ENCODE data around the gene PIP5K1C.

GRCh38 chr19:3637621-3638020, 62.6 kb downstream of the PIP5K1C start:
- no peak for TF ChIP-seq MAZ (IDR thresholded peaks at IDR 0.05; ENCODE audit: borderline replicate concordance, low read depth, low read length)
- TF ChIP-seq CTCF (IDR thresholded peaks at IDR 0.05) = no peak
- no peak for TF ChIP-seq CHD4 (IDR thresholded peaks at IDR 0.05; ENCODE audit: borderline replicate concordance)
- TF ChIP-seq EP300 (IDR thresholded peaks at IDR 0.05) = no peak
- no peak for TF ChIP-seq POLR2A (IDR thresholded peaks at IDR 0.05; ENCODE audit: low read length)
- TF ChIP-seq HES2 (IDR thresholded peaks at IDR 0.05) = no peak
- no peak for TF ChIP-seq BHLHE40 (IDR thresholded peaks at IDR 0.05; ENCODE audit: low read depth, low read length)
- no peak for TF ChIP-seq PBX3 (IDR thresholded peaks at IDR 0.05)
- no peak for TF ChIP-seq ZNF302 (CRISPR knock-in tag; IDR thresholded peaks at IDR 0.05)
- TF ChIP-seq ESRRA (IDR thresholded peaks at IDR 0.05; ENCODE audit: borderline replicate concordance, low read length) = no peak
- no peak for TF ChIP-seq MYC (IDR thresholded peaks at IDR 0.05; ENCODE audit: borderline replicate concordance, low read length)
- TF ChIP-seq NPAS2 (CRISPR knock-in tag; IDR thresholded peaks at IDR 0.05; ENCODE audit: borderline replicate concordance) = no peak

Data from A549 (cell line).